Stimulated activated memory B cell treated with anti-CD40 and anti-IgM and Interleukin-4, amounts not matched to agents 10 μg/mL and 1 μg/mL and 100 μg/mL, for 72 hours (primary cell): Measurements from ENCODE around the gene WIPF3.

ENCODE experiments used
- ATAC-seq: fragments of 150-1000 bp; cut with Tn5 transposase; 2 replicates; pipeline ENCODE4 v1.10.0; 2021
- H3K27ac Mint-ChIP-seq: one replicate; pipeline ENCODE4 v1.8.0; 2022; ENCODE audit warnings: mild to moderate bottlenecking, mixed read lengths
- H3K27me3 Mint-ChIP-seq: one replicate; pipeline ENCODE4 v1.8.0; 2022; ENCODE audit warnings: mixed read lengths
- H3K36me3 Mint-ChIP-seq: one replicate; pipeline ENCODE4 v1.8.0; 2022; ENCODE audit warnings: mixed read lengths
- H3K4me1 Mint-ChIP-seq: one replicate; pipeline ENCODE4 v1.8.0; 2022; ENCODE audit warnings: mixed read lengths
- H3K4me3 Mint-ChIP-seq: one replicate; pipeline ENCODE4 v1.8.0; 2022; ENCODE audit warnings: mild to moderate bottlenecking, moderate library complexity, mixed read lengths
- H3K9me3 Mint-ChIP-seq: one replicate; pipeline ENCODE4 v1.8.0; 2022; ENCODE audit warnings: mixed read lengths

Gene WIPF3

GRCh38 chr7:29801929-29802328 is 4.4 kb upstream of the WIPF3 start:
- Mint-ChIP-seq H3K4me1 (peaks cover 5% of the 10 kb centered on the region), H3K4me3 (no peak overlapping the region), H3K27ac (no peak overlapping the region), H3K36me3 (no peaks in the 10 kb centered on the region), H3K27me3 (peaks cover 57% of the 10 kb centered on the region), H3K9me3 (peaks cover 2% of the 10 kb centered on the region)
- ATAC-seq: no peak

GRCh38 chr7:29805031-29805430 is 1.3 kb upstream of the WIPF3 start:
- H3K4me3 Mint-ChIP-seq: no peak overlapping the region
- no peaks in the 10 kb centered on the region for H3K9me3 Mint-ChIP-seq
- H3K36me3 Mint-ChIP-seq: no peaks in the 10 kb centered on the region
- H3K27me3 Mint-ChIP-seq: peaks cover 87% of the 10 kb centered on the region
- ATAC-seq: no peak
- H3K4me1 Mint-ChIP-seq: no peaks in the 10 kb centered on the region
- H3K27ac Mint-ChIP-seq: no peak overlapping the region

DNA sequence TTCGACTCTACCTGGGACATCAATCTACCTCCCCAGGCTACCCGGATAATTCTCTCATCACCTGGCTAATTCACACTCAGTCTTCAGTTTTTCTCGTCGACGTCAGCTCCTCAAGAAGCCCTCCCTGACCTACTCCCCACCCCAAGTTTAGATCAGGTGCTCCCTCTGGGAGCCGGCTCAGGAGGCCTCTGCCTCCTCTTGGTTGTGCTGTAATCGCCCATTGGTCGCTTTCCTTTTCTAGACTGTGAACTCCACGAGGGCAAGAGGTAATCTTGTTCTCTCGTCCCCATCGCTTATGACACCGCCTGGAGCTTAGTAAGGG is 461 bp upstream of the WIPF3 start:
- ATAC-seq: no peak
- peak overlapping the region; percentile 24 for H3K4me3 Mint-ChIP-seq
- H3K9me3 Mint-ChIP-seq: no peaks in the 10 kb centered on the region
- H3K27ac Mint-ChIP-seq: no peak overlapping the region
- H3K27me3 Mint-ChIP-seq: peaks cover 91% of the 10 kb centered on the region
- H3K36me3 Mint-ChIP-seq: no peaks in the 10 kb centered on the region
- H3K4me1 Mint-ChIP-seq: no peaks in the 10 kb centered on the region

GRCh38 chr7:29806995-29807841 is 910 bp downstream of the WIPF3 start:
- Mint-ChIP-seq H3K9me3 (no peaks in the 10 kb centered on the region), H3K27me3 (peaks cover 77% of the 10 kb centered on the region), H3K4me1 (no peaks in the 10 kb centered on the region), H3K27ac (no peak overlapping the region), H3K4me3 (peak overlapping the region; percentile 30), H3K36me3 (no peaks in the 10 kb centered on the region)
- ATAC-seq: no peak

- Mint-ChIP-seq H3K9me3 (no peaks in the 10 kb centered on the region), H3K27ac (no peak overlapping the region), H3K27me3 (peaks cover 67% of the 10 kb centered on the region), H3K36me3 (no peaks in the 10 kb centered on the region), H3K4me3 (no peak overlapping the region), H3K4me1 (no peaks in the 10 kb centered on the region)
- ATAC-seq: no peak
Measured at GRCh38 chr7:29808075-29808801, 1.9 kb downstream of the WIPF3 start.

- H3K4me1 Mint-ChIP-seq: no peaks in the 10 kb centered on the region
- no peak overlapping the region for H3K4me3 Mint-ChIP-seq
- H3K36me3 Mint-ChIP-seq: no peaks in the 10 kb centered on the region
- H3K27ac Mint-ChIP-seq: no peak overlapping the region
- no peaks in the 10 kb centered on the region for H3K9me3 Mint-ChIP-seq
- H3K27me3 Mint-ChIP-seq: peaks cover 62% of the 10 kb centered on the region
- ATAC-seq: no peak
Measured at GRCh38 chr7:29809533-29810155, 3.3 kb downstream of the WIPF3 start.

- no peaks in the 10 kb centered on the region for H3K36me3 Mint-ChIP-seq
- no peak overlapping the region for H3K4me3 Mint-ChIP-seq
- no peaks in the 10 kb centered on the region for H3K9me3 Mint-ChIP-seq
- peaks cover 60% of the 10 kb centered on the region for H3K27me3 Mint-ChIP-seq
- no peak overlapping the region for H3K27ac Mint-ChIP-seq
- ATAC-seq: no peak
- no peaks in the 10 kb centered on the region for H3K4me1 Mint-ChIP-seq
Measured at GRCh38 chr7:29810297-29810696, 4.0 kb downstream of the WIPF3 start.

- no peaks in the 10 kb centered on the region for H3K9me3 Mint-ChIP-seq
- peaks cover 53% of the 10 kb centered on the region for H3K27me3 Mint-ChIP-seq
- no peak for ATAC-seq
- H3K4me3 Mint-ChIP-seq: no peak overlapping the region
- no peak overlapping the region for H3K27ac Mint-ChIP-seq
- no peaks in the 10 kb centered on the region for H3K36me3 Mint-ChIP-seq
- no peaks in the 10 kb centered on the region for H3K4me1 Mint-ChIP-seq
Measured at GRCh38 chr7:29810813-29811482, 4.6 kb downstream of the WIPF3 start.

DNA sequence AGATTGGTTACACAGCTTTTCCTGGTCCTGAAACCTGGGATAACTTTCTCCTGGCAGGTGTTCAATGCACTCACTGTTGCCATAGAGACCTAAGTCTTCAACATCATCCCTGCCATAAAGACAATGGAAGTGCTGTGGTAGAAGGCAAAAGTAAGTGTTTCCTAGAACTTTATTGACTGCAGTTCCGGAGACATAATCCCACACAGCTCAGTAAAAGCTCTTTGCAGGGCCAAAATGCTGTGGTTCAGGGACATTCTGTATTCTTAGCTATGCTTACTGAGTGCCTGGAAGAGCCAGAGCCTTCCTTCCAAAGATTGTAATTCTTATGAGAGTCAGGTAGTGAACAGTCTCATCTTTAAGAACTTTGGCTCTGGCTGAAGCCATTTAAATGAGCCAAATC is 5.3 kb downstream of the WIPF3 start:
- Mint-ChIP-seq H3K9me3 (no peaks in the 10 kb centered on the region), H3K36me3 (no peaks in the 10 kb centered on the region), H3K27me3 (peaks cover 50% of the 10 kb centered on the region), H3K4me1 (no peaks in the 10 kb centered on the region), H3K4me3 (no peak overlapping the region), H3K27ac (no peak overlapping the region)
- ATAC-seq: no peak

DNA sequence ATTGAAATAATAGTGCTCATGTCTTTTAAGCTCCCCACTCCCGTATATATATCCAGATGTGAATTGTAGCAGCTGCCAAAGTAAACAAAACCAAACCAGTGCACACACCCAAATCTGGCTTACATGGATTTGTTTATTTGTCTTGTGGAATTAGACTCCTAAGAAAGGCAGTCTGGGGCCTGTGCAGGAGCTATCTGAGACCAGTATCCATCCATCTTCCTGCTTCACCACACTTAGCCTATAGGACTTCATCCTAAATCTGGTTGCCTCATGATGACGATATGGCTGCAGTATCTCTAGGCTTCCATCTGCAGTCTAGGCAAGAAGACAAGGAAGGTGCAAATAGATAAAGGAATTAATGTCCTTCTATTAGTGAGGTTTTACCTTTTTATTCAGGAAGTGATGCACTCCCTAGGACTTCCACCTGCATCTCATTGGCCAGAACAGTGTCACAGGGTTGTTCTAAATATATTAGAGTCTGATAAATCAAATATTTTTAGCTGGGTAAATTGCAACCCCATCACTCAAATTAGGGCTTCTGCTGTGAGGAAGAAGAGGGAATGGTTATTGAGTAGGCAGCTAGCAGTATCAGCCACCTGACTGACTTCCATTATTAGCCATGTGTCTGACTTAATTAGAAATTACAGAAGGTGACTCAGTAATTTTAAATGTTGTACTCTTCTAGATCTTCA is 6.0 kb downstream of the WIPF3 start:
- Mint-ChIP-seq H3K36me3 (no peaks in the 10 kb centered on the region), H3K27ac (no peak overlapping the region), H3K27me3 (peaks cover 46% of the 10 kb centered on the region), H3K4me1 (no peaks in the 10 kb centered on the region), H3K4me3 (no peak overlapping the region), H3K9me3 (no peaks in the 10 kb centered on the region)
- no peak for ATAC-seq

DNA sequence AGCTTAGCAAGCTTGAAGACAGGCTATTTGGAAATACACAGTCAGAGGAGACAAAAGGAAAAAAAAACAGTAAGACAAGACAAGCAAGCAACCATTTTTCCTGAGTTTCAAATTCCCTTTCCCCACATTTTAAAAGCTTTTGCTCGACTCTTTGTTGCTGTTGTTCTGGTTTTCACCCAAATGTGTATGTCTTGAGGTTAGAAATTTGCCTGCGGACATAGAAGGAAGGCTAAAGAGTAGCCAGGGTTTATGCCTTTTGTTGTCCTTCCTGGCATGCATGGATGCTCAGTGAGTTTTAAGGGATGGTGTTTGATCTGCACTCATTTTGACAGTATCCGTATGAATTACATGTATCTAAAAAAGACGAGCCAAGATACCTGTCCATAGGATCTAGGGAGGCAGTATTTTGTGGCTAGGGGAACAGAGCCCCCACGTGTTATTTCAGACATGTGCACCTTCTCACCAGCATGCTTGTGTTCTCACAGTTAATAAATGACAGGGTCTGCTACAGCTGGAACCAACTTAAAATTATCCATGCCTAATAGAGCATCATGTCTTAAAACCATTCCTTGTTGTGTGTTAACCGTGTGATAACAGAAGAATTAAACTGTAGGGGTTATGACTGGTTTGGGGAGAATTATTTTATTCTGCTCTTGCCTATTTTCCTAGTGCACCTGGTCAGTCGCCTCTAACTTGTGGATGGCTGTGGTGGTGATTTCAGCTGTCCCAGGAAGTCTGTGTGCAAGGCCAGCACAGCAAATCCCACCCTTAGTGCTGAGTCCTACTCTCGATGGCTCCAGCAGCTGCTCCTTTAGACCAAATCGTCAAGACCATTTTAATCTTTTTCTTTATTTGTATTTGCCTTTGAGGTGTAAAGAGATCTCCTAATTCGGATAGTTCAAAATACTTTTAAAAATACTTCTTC is 9.1 kb downstream of the WIPF3 start:
- no peak for ATAC-seq
- Mint-ChIP-seq H3K9me3 (no peaks in the 10 kb centered on the region), H3K36me3 (no peaks in the 10 kb centered on the region), H3K4me3 (no peak overlapping the region), H3K27ac (no peak overlapping the region), H3K27me3 (peaks cover 29% of the 10 kb centered on the region), H3K4me1 (no peaks in the 10 kb centered on the region)

GRCh38 chr7:29818308-29818707 is 12.0 kb downstream of the WIPF3 start:
- Mint-ChIP-seq H3K36me3 (no peaks in the 10 kb centered on the region), H3K4me3 (no peak overlapping the region), H3K27me3 (peaks cover 56% of the 10 kb centered on the region), H3K9me3 (no peaks in the 10 kb centered on the region), H3K27ac (no peak overlapping the region), H3K4me1 (no peaks in the 10 kb centered on the region)
- ATAC-seq: no peak

- Mint-ChIP-seq H3K27me3 (peaks cover 59% of the 10 kb centered on the region), H3K27ac (no peak overlapping the region), H3K36me3 (no peaks in the 10 kb centered on the region), H3K4me3 (no peak overlapping the region), H3K4me1 (peaks cover 8% of the 10 kb centered on the region), H3K9me3 (no peaks in the 10 kb centered on the region)
- no peak for ATAC-seq
Measured at GRCh38 chr7:29825775-29826529, 19.6 kb downstream of the WIPF3 start.

GRCh38 chr7:29826530-29826822 is 20.2 kb downstream of the WIPF3 start:
- H3K36me3 Mint-ChIP-seq: no peaks in the 10 kb centered on the region
- H3K27me3 Mint-ChIP-seq: peaks cover 57% of the 10 kb centered on the region
- no peak overlapping the region for H3K4me3 Mint-ChIP-seq
- peaks cover under 1% of the 10 kb centered on the region for H3K9me3 Mint-ChIP-seq
- no peak overlapping the region for H3K27ac Mint-ChIP-seq
- H3K4me1 Mint-ChIP-seq: peaks cover 8% of the 10 kb centered on the region
- no peak for ATAC-seq
